ENCODE data around the gene PTGDS. TPM values are rescaled to one million over a fixed set of nuclear protein-coding genes. Genes with fewer than 3 reads are reported as not detected.

Gene PTGDS
- polyA plus RNA-seq (ENCODE audit: insufficient read length) = 61.3 TPM
- long read RNA-seq, donor 1, transcript PTGDS-202 (7 exons, 807 nt) = major isoform, 65 of 87 reads
- long read RNA-seq, donor 1, partial matches to known transcripts = 9 of 87 reads
- long read RNA-seq, donor 1, other reads (novel, unspliced or antisense) = 7 of 87 reads
- long read RNA-seq, donor 2, transcript PTGDS-202 (7 exons, 807 nt) = major isoform, 45 of 53 reads
- long read RNA-seq, donor 2, partial matches to known transcripts = 6 of 53 reads
- long read RNA-seq, donor 2, other reads (novel, unspliced or antisense) = 0 of 53 reads
- long read RNA-seq, donor 3, transcript PTGDS-202 (7 exons, 807 nt) = major isoform, 70 of 72 reads
- long read RNA-seq, donor 3, partial matches to known transcripts = 0 of 72 reads
- long read RNA-seq, donor 3, other reads (novel, unspliced or antisense) = 0 of 72 reads
- long read RNA-seq, donor 4, transcript PTGDS-202 (7 exons, 807 nt) = major isoform, 7 of 12 reads
- long read RNA-seq, donor 4, partial matches to known transcripts = 5 of 12 reads
- long read RNA-seq, donor 4, other reads (novel, unspliced or antisense) = 0 of 12 reads
- long read RNA-seq, donor 5, transcript PTGDS-202 (7 exons, 807 nt) = major isoform, 44 of 57 reads
- long read RNA-seq, donor 5, partial matches to known transcripts = 0 of 57 reads
- long read RNA-seq, donor 5, other reads (novel, unspliced or antisense) = 8 of 57 reads
- long read RNA-seq, donor 6, transcript PTGDS-202 (7 exons, 807 nt) = major isoform, 67 of 96 reads
- long read RNA-seq, donor 6, partial matches to known transcripts = 14 of 96 reads
- long read RNA-seq, donor 6, other reads (novel, unspliced or antisense) = 11 of 96 reads
- long read RNA-seq, donor 7, transcript PTGDS-202 (7 exons, 807 nt) = major isoform, 21 of 27 reads
- long read RNA-seq, donor 7, partial matches to known transcripts = 0 of 27 reads
- long read RNA-seq, donor 7, other reads (novel, unspliced or antisense) = 6 of 27 reads
- long read RNA-seq, donor 8, transcript PTGDS-202 (7 exons, 807 nt) = major isoform, 18 of 18 reads
- long read RNA-seq, donor 8, partial matches to known transcripts = 0 of 18 reads
- long read RNA-seq, donor 8, other reads (novel, unspliced or antisense) = 0 of 18 reads

- DNase-seq = no peak
These were observed at the start of gene PTGDS for GRCh38 chr9:136977223-136977622. Gene PTGDS (plus strand): TSS chr9:136977504. CDS start chr9:136977579, 75 bp downstream.

GRCh38 chr9:136928591-136928990, 48.7 kb upstream of the PTGDS start:
- no peak for DNase-seq

- no peak for DNase-seq
These were observed 47.3 kb upstream of the PTGDS start for GRCh38 chr9:136930014-136930413.

- no peak for DNase-seq
These were observed 45.6 kb upstream of the PTGDS start for GRCh38 chr9:136931611-136932130.

GRCh38 chr9:136934277-136934676, 43.0 kb upstream of the PTGDS start:
- no peak for DNase-seq

GRCh38 chr9:136935651-136936050, 41.7 kb upstream of the PTGDS start:
- no peak for DNase-seq

GRCh38 chr9:136936645-136937170, 40.6 kb upstream of the PTGDS start:
- no peak for DNase-seq

- no peak for DNase-seq
These were observed 39.9 kb upstream of the PTGDS start for GRCh38 chr9:136937186-136938001.

- no peak for DNase-seq
These were observed 37.8 kb upstream of the PTGDS start for GRCh38 chr9:136939431-136939995.

GRCh38 chr9:136939996-136940525, 37.2 kb upstream of the PTGDS start:
- DNase-seq = no peak

- no peak for DNase-seq
These were observed 36.6 kb upstream of the PTGDS start for GRCh38 chr9:136940526-136941230.

- no peak for DNase-seq
These were observed 35.8 kb upstream of the PTGDS start for GRCh38 chr9:136941231-136942111.

- DNase-seq = no peak
These were observed 35.0 kb upstream of the PTGDS start for GRCh38 chr9:136942112-136942880.

- DNase-seq = no peak
These were observed 34.4 kb upstream of the PTGDS start for GRCh38 chr9:136942881-136943230.

- no peak for DNase-seq
These were observed 33.8 kb upstream of the PTGDS start for GRCh38 chr9:136943291-136944211.

- no peak for DNase-seq
These were observed 33.1 kb upstream of the PTGDS start for GRCh38 chr9:136944212-136944518.
